Skeletal muscle satellite cell (primary cell): ENCODE data around the gene EMC10.

Experiments
- H3K27me3 ChIP-seq: 2 replicates; pipeline ENCODE4 v1.7.0; 2013; ENCODE audit warnings: low read length; ENCODE audit not compliant: control insufficient read depth, insufficient read depth
- H3K36me3 ChIP-seq: 2 replicates; pipeline ENCODE4 v1.7.0; 2013; ENCODE audit warnings: mild to moderate bottlenecking, control low read depth, low read length; ENCODE audit not compliant: insufficient read depth
- H3K4me1 ChIP-seq: 2 replicates; pipeline ENCODE4 v1.7.0; 2013; ENCODE audit warnings: low read length; ENCODE audit not compliant: control insufficient read depth, insufficient read depth
- H3K4me2 ChIP-seq: 2 replicates; pipeline ENCODE4 v1.7.0; 2013; ENCODE audit warnings: mild to moderate bottlenecking, low read length
- H3K4me3 ChIP-seq: 2 replicates; pipeline ENCODE4 v1.7.0; 2013; ENCODE audit warnings: low read length
- H3K9ac ChIP-seq: 2 replicates; pipeline ENCODE4 v1.7.0; 2013; ENCODE audit warnings: mild to moderate bottlenecking, low read depth, low read length, moderate library complexity
- H3K9me3 ChIP-seq: replicated peaks from 2 replicates; pipeline ENCODE4 v1.7.0; 2013; ENCODE audit warnings: mild to moderate bottlenecking, control low read depth, low read length

EMC10 gene

DNA sequence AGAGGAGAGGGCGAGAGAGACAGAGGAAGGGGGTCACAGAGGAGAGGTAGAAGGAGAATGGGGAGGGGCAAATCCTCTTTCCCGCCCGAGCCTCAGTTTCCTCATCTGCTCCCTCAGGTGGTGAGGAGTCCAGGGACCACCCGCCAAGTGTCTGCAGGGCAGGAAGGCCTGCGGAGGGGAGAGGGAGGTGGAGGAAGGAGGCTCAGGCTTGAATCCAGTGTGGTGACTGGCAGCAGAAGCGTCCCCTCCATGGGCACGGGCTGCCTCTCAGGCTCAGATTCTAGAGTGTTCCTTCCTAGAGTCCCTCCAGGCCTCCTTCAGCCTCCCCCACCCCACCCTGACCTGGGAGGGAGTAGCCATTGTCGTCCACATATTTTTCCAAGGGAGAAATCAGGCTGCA, 16.9 kb downstream of the EMC10 start:
- H3K27me3 ChIP-seq, result peaks cover 71% of the 10 kb centered on the region
- H3K9ac ChIP-seq, result no peak overlapping the region
- H3K4me3 ChIP-seq, result no peak overlapping the region
- H3K9me3 ChIP-seq, result no peaks in the 10 kb centered on the region
- no peak overlapping the region for H3K4me2 ChIP-seq
- H3K4me1 ChIP-seq, result no peaks in the 10 kb centered on the region
- no peaks in the 10 kb centered on the region for H3K36me3 ChIP-seq

DNA sequence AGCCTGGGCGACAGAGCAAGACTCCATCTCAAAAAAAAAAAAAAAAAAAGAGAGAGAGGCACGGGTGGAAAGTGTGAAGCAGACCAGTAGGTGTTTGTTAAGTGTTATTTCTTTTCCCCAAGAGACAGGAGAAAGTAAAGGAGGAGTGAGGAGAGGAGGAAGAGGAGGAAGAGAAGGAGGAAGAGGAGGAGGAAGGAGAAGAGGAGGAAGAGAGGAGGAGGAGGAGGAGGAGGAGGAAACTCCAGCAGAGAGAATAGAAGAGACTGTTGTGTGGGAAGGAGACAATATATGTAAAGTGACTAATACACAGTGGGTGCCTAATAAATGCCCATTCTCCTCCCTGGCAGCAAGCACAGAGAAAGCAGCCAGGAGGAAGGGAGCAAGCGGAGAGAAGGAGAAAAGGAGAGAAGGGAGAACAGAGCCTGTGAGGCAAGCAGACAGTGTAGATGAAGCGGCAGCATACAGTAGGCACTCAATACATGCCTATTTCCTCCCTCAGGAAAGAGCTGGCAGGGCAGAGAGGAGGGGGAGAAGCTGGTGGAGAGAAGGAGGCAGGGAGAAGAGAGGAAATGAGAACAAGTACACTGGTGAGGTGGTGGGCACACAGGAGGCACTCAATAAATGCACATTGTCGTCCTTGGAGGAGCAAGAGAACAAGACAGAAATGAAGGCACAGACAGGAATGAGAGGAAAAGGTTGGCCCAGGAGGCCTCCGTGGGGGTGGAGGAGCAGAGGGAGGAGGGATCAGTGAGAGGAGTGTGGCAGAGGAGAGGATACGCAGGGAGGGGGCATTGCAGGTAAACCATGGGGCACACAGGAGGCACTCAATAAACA, 18.1 kb downstream of the EMC10 start:
- Histone ChIP-seq H3K27me3 (peaks cover 69% of the 10 kb centered on the region), H3K4me3 (no peak overlapping the region), H3K4me2 (no peak overlapping the region), H3K36me3 (no peaks in the 10 kb centered on the region), H3K9ac (no peak overlapping the region), H3K9me3 (no peaks in the 10 kb centered on the region), H3K4me1 (no peaks in the 10 kb centered on the region)

DNA sequence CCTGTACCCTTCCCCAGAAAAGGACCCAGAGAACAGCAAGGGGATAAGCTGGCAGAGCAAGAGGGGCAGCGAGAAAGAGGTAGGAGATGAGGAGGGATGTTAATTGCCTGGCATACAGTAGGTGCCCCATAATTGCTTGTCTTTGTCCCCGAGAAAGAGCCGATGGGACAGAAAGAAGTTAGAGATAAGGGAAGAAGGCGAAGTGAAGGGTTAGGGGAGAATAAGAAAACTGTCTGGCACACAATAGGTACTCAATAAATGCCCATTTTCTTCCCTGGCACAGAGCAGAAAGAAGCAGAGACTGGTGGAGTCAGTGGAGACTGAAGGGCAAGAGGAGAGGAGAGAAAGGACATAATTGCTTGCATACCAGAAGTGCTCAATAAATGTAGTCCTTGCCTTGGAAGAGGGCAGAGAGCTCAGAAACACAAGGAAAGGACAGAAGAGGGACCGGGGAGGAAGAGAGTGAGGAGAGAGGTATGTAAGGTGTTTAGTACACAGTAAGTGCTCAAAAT, 18.8 kb downstream of the EMC10 start:
- H3K36me3 ChIP-seq, result no peaks in the 10 kb centered on the region
- no peaks in the 10 kb centered on the region for H3K4me1 ChIP-seq
- H3K9ac ChIP-seq, result no peak overlapping the region
- no peak overlapping the region for H3K4me3 ChIP-seq
- peaks cover 69% of the 10 kb centered on the region for H3K27me3 ChIP-seq
- no peak overlapping the region for H3K4me2 ChIP-seq
- H3K9me3 ChIP-seq, result no peaks in the 10 kb centered on the region

DNA sequence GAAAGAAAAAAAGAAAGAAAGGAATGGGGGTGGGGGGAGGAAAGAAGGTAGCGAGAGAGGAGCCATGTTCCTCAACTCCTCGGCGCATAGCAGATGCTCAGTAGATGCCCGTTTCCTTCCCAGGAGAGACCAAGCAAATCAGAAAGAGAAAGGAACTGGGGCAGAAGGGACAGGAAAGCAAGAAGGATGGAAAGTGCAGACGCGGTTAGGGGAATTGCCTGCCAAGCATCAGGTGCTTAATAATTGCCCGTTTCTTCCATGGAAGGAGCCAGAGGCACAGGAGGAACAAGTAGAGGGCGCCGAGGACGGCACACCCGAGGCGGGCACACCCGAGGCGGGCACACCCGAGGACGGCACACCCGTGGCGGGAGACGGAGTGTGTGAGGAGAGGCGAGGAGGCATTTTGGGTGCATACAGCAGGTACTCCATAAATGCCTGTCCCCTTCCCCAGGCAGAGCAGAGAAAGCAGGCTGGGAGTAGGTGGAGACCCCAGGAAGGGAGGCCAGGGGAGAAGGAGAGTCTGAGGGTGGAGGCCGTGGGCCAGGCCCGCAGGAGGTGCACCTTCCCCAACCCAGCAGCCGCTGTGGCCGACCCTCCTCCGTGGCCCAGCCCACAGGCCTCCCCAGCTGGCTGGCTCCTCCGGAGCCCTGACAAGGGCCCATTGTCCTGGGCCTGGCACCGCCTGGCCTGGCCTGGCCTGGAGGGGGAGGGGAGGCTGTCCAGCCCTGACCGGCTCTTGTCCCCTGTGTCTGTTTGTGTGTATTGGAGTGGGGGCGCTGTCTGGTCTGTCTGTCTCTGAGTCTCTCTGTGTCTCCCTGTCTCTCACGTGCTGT, 20.1 kb downstream of the EMC10 start:
- no peaks in the 10 kb centered on the region for H3K36me3 ChIP-seq
- no peak overlapping the region for H3K4me2 ChIP-seq
- H3K9me3 ChIP-seq, result no peaks in the 10 kb centered on the region
- H3K9ac ChIP-seq, result no peak overlapping the region
- no peak overlapping the region for H3K4me3 ChIP-seq
- H3K4me1 ChIP-seq, result no peaks in the 10 kb centered on the region
- peaks cover 72% of the 10 kb centered on the region for H3K27me3 ChIP-seq

DNA sequence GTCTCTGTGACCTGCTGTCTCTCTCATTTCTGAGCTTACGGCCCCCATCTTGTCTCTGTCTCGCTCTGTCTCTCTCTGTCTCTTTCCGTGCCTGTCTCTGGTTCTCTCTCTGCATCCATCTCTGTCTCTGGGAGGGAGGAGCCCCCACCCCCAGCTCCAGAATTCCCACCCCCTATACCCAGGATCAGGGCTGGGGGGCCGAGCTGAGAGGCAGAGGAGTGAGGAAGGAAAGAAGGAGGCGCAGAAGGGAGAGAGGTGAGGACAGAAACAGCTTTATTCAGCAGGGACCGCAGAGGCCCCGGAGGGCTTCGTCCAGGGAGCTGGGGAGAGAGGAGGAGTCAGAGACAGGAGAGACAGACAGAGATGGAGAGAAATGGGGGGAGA, 20.7 kb downstream of the EMC10 start:
- Histone ChIP-seq H3K4me2 (no peak overlapping the region), H3K27me3 (peaks cover 69% of the 10 kb centered on the region)

DNA sequence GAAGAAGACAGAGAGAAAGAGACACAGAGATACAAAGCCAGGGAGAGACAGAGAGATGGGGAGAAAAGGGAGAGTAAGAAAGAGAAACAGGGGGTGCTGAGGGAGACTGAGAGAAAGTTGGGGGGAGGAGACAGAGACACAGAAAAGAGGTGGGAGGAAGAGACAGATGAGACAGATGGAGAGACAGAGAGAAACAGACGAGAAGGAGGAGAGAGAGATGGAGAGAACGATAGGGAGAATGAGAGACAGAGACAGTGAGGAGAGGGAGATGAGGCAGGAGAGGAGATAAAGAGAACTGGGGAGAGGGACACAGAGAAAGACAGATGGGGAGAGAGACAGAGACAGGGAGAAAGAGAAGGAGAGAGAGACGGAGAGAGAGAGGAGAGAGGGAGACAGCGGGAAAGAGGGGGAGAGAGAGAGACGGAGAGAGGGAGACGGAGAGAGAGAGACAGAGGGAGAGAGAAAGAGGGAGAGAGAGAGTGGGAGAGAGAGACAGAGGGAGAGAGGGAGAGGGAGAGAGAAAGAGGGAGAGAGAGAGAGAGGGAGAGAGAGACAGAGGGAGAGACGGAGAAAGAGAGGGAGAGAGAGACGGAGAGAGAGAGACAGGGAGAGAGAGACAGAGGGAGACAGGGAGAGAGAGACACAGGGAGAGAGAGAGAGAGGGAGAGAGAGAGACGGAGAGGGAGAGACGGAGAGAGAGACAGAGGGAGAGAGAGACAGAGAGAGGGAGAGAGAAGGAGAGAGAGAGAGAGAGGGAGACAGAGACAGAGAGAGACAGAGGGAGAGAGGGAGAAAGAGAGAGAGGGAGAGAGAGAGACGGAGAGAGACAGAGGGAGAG, 22.1 kb downstream of the EMC10 start:
- Histone ChIP-seq H3K9ac (no peak overlapping the region), H3K4me3 (no peak overlapping the region), H3K9me3 (no peaks in the 10 kb centered on the region), H3K4me1 (no peaks in the 10 kb centered on the region), H3K36me3 (no peaks in the 10 kb centered on the region), H3K27me3 (peaks cover 60% of the 10 kb centered on the region), H3K4me2 (no peak overlapping the region)

More for the DNA sequence above, 20.7 kb downstream of the EMC10 start:
- Histone ChIP-seq H3K4me3 (no peak overlapping the region), H3K4me1 (no peaks in the 10 kb centered on the region), H3K9me3 (no peaks in the 10 kb centered on the region), H3K9ac (no peak overlapping the region), H3K36me3 (no peaks in the 10 kb centered on the region)

DNA sequence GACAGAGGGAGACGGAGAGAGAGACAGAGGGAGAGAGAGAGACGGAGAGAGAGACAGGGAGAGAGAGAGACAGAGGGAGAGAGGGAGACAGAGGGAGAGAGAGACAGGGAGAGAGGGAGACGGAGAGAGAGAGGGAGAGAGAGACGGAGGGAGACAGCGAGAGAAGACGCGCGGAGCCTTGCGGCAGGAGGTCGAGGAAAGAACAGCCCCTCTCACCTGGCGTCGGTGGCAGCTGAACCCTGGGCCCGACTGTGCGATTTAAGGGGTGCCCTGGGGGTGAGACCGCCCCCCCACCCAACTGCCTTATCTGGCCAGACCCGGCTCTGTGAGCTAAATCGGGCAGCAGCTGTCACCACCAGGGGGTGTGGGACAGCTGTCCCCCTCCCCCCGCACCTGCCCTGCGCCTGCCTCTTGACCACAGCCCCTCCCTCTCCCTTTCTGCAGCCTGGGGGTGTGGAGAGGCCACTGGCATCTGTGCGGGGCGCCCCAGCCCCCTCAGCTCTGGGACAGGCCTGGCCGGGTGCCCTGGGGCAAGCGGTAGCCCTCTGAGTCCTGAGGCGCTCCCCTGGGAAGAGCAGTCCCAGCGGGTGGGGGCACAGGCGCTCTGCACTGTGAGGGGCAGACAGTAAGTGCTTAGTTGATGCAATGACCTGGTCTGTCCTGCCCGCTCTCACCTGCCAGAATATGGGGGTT, 23.9 kb downstream of the EMC10 start:
- no peak overlapping the region for H3K9ac ChIP-seq
- H3K4me2 ChIP-seq, result no peak overlapping the region
- no peaks in the 10 kb centered on the region for H3K4me1 ChIP-seq
- no peaks in the 10 kb centered on the region for H3K9me3 ChIP-seq
- H3K27me3 ChIP-seq, result peaks cover 49% of the 10 kb centered on the region
- no peak overlapping the region for H3K4me3 ChIP-seq
- no peaks in the 10 kb centered on the region for H3K36me3 ChIP-seq

DNA sequence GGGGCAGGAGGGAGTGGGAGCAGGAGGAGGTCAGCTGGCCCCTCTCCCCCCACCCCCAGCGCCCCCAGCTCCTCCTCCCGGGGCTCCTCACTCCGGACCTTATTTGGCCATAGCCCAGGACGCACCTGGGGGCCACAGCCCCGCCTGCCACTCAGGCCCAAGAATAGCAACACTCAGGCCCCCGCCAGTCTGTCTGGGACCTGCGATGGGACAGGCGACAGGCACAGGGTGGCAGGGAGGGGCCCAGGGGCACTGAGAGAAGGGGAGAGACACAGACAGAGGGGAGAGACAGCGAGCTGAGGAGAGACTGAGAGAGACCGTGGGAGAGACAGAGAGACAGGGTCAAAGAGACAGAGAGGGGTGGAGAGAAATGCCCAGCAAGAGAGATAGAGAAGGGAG, 24.4 kb downstream of the EMC10 start:
- H3K4me1 ChIP-seq, result no peaks in the 10 kb centered on the region
- H3K9me3 ChIP-seq, result no peaks in the 10 kb centered on the region
- H3K4me2 ChIP-seq, result no peak overlapping the region
- no peak overlapping the region for H3K9ac ChIP-seq
- H3K36me3 ChIP-seq, result no peaks in the 10 kb centered on the region
- no peak overlapping the region for H3K4me3 ChIP-seq
- peaks cover 46% of the 10 kb centered on the region for H3K27me3 ChIP-seq

DNA sequence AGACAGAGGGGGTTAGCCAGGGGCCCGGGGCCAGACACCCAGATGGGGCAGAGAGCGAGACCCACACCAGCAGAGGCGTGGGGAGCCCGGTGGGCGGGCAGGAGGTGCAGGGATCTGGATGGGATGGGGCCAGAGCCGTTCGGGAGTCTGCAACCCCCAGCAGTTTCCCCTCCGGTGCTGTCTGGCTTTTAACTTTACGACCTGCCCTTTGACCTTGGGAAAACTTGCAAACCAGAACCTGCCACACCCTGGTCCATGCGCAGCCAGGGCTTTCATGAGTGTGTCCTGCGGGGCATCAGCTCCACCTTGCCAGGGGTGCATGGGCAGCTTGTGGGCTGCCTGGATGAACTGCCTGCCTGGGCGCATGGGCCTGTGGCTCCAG, 24.9 kb downstream of the EMC10 start:
- Histone ChIP-seq H3K4me3 (no peak overlapping the region), H3K9ac (no peak overlapping the region), H3K27me3 (peaks cover 45% of the 10 kb centered on the region), H3K9me3 (no peaks in the 10 kb centered on the region), H3K36me3 (no peaks in the 10 kb centered on the region), H3K4me2 (no peak overlapping the region), H3K4me1 (no peaks in the 10 kb centered on the region)

DNA sequence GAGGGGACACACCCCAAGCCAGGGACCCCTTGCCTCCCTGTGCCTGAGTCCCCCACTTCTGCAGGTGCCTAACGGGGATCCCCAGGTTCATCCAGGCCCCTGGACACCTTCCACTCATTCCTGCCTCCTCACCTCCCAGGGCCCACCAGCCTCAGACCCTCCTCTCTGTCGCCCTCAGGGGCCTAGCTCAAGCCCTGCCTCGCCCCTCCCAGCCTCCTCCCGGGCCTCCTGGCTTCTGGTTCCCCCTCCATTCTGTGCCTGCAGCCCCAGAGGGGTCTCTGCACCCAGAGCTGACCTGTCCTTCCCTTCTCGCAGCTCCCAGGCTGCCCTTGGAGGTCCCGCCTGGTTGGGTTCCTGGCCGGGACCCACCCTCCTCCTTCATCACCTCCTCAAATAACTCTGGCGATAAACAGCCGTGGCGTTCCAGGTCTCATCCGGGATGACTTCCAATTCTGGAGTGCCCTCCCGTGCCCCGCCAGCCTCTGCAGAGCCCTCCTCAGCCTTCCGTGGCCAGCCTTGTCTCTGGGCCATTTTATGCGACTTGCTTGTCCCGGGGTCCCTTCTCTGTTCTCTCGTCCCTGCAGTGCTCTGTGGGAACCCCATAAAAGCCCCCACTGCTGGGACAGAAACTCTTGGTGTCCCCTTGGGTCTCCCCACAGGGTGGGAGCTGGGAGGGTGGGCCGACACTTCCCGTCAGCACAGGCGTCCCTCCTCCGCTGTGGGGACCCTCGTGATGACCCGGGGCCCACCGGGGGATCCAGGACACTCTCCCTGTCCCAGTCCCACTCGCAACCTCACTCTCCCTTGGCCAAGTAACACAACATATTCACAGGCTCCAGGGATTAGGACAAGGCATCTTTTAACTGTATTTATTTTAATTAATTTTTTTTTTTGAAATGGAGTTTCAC, 25.5 kb downstream of the EMC10 start:
- H3K4me2 ChIP-seq, result no peak overlapping the region
- H3K36me3 ChIP-seq, result no peaks in the 10 kb centered on the region
- H3K27me3 ChIP-seq, result peaks cover 39% of the 10 kb centered on the region
- H3K9me3 ChIP-seq, result no peaks in the 10 kb centered on the region
- H3K4me3 ChIP-seq, result no peak overlapping the region
- H3K9ac ChIP-seq, result no peak overlapping the region
- no peaks in the 10 kb centered on the region for H3K4me1 ChIP-seq
